Esophagus squamous epithelium (tissue), 4 donors: Measurements from ENCODE around the gene GRIN1.

ENCODE experiments used
- CTCF ChIP-seq, 6 experiments: fragments of 450-650 bp in 4 of 6; fragments of 200-600 bp in 2 of 6; sonication (generic) in 2 of 6; IDR thresholded peaks; one replicate each; pipeline ENCODE4 v1.5.1; 2016 to 2019; ENCODE audit warnings: antibody characterized with exemption in 6 of 6, mild to moderate bottlenecking in 4 of 6, moderate library complexity in 4 of 6
- POLR2A ChIP-seq, 4 donors: fragments of 450-650 bp; IDR thresholded peaks; one replicate each; pipeline ENCODE4 v1.6.1; 2017; ENCODE audit warnings: antibody characterized with exemption in 4 of 4, mild to moderate bottlenecking in 4 of 4, moderate library complexity in 3 of 4

GRCh38 chr9:137179761-137180160 lies 40.8 kb downstream of the GRIN1 start:
- TF ChIP-seq CTCF (IDR thresholded peaks at IDR 0.05) (no peak), POLR2A (IDR thresholded peaks at IDR 0.05) (no peak)
